PC-3 (cell line): Measurements from ENCODE around the gene SPPL2C. TPM values are rescaled to one million over a fixed set of nuclear protein-coding genes. Genes with fewer than 3 reads are reported as not detected.

Experiments
- ATAC-seq: fragments of 200-7000 bp; cut with Tn5 transposase; 2 replicates; pipeline ENCODE4 v1.9.1; 2020; ENCODE audit warnings: mild to moderate bottlenecking, moderate library complexity
- BruUV-seq: library from RNA; stranded (reverse); fragments of 400-500 nt; replicated peaks from 2 replicates; lab custom pipeline; 2021; lab: Mats Ljungman, UMichigan
- CTCF ChIA-PET: fragments of 300-600 bp; sonication (Branson Sonifier 250); formaldehyde crosslinking; loops from one replicate; lab custom pipeline; 2022; ENCODE audit warnings: antibody characterized with exemption; lab: Charles Lee
- POLR2A ChIA-PET: fragments of 300-600 bp; sonication (Branson Sonifier 250); formaldehyde crosslinking; loops from one replicate; lab custom pipeline; 2022; ENCODE audit warnings: antibody characterized with exemption; ENCODE audit not compliant: unreplicated experiment; lab: Charles Lee
- DNase-seq: peaks from one replicate; pipeline ENCODE4 v3.0.0-alpha.2; 2015
- H2AFZ ChIP-seq: fragments of 300-600 bp; sonication (generic); 2 replicates; pipeline ENCODE4 v1.6.0; 2016; ENCODE audit warnings: antibody characterized with exemption, low read length
- H3F3A ChIP-seq: fragments of 300-600 bp; sonication (generic); one replicate; pipeline ENCODE4 v1.6.0; 2017; ENCODE audit warnings: antibody characterized with exemption, low read length, control low read depth, mild to moderate bottlenecking; ENCODE audit not compliant: unreplicated experiment
- H3K27ac ChIP-seq: fragments of 300-600 bp; sonication (generic); 2 replicates; pipeline ENCODE4 v1.5.1; 2016; ENCODE audit warnings: mild to moderate bottlenecking, low read length
- H3K27me3 ChIP-seq: fragments of 300-600 bp; sonication (generic); 2 replicates; pipeline ENCODE4 v1.6.1; 2016; ENCODE audit warnings: low read length, mixed read lengths
- H3K36me3 ChIP-seq: fragments of 300-600 bp; sonication (generic); 2 replicates; pipeline ENCODE4 v1.6.1; 2016; ENCODE audit warnings: low read depth, mixed run types, low read length, mixed read lengths
- H3K4me1 ChIP-seq: fragments of 300-600 bp; sonication (generic); 2 replicates; pipeline ENCODE4 v1.5.1; 2016; ENCODE audit warnings: low read length; ENCODE audit not compliant: insufficient read depth
- H3K4me2 ChIP-seq: fragments of 300-600 bp; sonication (generic); 2 replicates; pipeline ENCODE4 v1.6.0; 2016; ENCODE audit warnings: low read length
- H3K4me3 ChIP-seq: fragments of 300-600 bp; sonication (generic); 2 replicates; pipeline ENCODE4 v1.5.1; 2016; ENCODE audit warnings: mild to moderate bottlenecking, low read length, mixed read lengths
- H3K79me2 ChIP-seq: fragments of 300-600 bp; sonication (generic); 2 replicates; pipeline ENCODE4 v1.6.1; 2017; ENCODE audit warnings: low read length, mixed read lengths
- H3K9ac ChIP-seq: fragments of 300-600 bp; sonication (generic); 2 replicates; pipeline ENCODE4 v1.6.0; 2016; ENCODE audit warnings: mild to moderate bottlenecking, low read length
- H3K9me2 ChIP-seq: fragments of 300-600 bp; sonication (generic); replicated peaks from 2 replicates; pipeline ENCODE4 v1.6.1; 2016; ENCODE audit warnings: mixed run types, low read length, mixed read lengths
- H3K9me3 ChIP-seq: fragments of 300-600 bp; sonication (generic); 2 replicates; pipeline ENCODE4 v1.6.1; 2016; ENCODE audit warnings: low read length, mixed read lengths
- H4K20me1 ChIP-seq: fragments of 300-600 bp; sonication (generic); 2 replicates; pipeline ENCODE4 v1.6.1; 2016; ENCODE audit warnings: low read length, mixed read lengths
- EZH2 ChIP-seq: fragments of 300-600 bp; sonication (generic); IDR thresholded peaks from one replicate; pipeline ENCODE4 v1.6.1; 2017; ENCODE audit warnings: antibody characterized with exemption, mild to moderate bottlenecking, low read length; ENCODE audit not compliant: unreplicated experiment
- EZH2phosphoT487 ChIP-seq: fragments of 300-600 bp; sonication (generic); IDR thresholded peaks from 2 replicates; pipeline ENCODE4 v1.6.1; 2018; ENCODE audit warnings: mild to moderate bottlenecking, antibody characterized with exemption, low read length, borderline replicate concordance
- intact Hi-C: fragments of 100-400 bp; cut with micrococcal nuclease; formaldehyde crosslinking; loops from 2 replicates; pipeline ENCODE4 v1.9.0; 2023
- total RNA-seq: library from RNA; depleted of rRNA; stranded (reverse); fragments of >200 nt; gene quantifications from 2 replicates; pipeline ENCODE4 v1.2.3, GENCODE V29; 2014
- TF ChIP-seq, protein P1 (sequence below): fragments of 300-600 bp; sonication (generic); conservative IDR thresholded peaks from 2 replicates; pipeline ENCODE4 v1.5.1; 2017; ENCODE audit warnings: antibody characterized with exemption, low read depth, mild to moderate bottlenecking, low read length

SPPL2C gene
- total RNA-seq, 1 experiment from 2014 or later: not detected

DNA sequence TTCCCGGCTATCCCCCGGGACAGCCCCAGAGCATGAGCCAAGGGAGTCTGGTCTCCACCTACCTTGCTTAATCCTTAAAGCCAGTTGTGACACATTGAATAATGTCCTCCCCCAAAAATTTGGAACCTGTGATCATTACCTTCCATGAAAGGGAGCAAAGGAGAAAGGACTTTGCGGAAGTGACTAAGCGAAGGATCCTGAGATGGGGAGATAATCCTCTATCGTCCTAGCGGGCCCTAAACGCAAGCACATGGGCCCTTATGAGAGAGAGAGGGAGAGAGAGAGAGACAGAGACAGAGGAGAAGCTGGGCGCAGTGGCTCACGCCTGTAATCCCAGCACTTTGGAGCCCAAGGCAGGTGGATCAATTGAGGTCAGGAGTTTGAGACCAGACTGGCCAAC lies 9.5 kb downstream of the SPPL2C start:
- no peak overlapping the region for H3K27ac ChIP-seq
- no peaks in the 10 kb centered on the region for H3F3A ChIP-seq
- H3K4me3 ChIP-seq: no peak overlapping the region
- no peak for ATAC-seq
- H3K9ac ChIP-seq: no peak overlapping the region
- intact Hi-C loops: no loop called here
- H3K4me2 ChIP-seq: no peak overlapping the region
- BruUV-seq: no TSS peak
- DNase-seq: no peak
- TF ChIP-seq, protein P1, sequence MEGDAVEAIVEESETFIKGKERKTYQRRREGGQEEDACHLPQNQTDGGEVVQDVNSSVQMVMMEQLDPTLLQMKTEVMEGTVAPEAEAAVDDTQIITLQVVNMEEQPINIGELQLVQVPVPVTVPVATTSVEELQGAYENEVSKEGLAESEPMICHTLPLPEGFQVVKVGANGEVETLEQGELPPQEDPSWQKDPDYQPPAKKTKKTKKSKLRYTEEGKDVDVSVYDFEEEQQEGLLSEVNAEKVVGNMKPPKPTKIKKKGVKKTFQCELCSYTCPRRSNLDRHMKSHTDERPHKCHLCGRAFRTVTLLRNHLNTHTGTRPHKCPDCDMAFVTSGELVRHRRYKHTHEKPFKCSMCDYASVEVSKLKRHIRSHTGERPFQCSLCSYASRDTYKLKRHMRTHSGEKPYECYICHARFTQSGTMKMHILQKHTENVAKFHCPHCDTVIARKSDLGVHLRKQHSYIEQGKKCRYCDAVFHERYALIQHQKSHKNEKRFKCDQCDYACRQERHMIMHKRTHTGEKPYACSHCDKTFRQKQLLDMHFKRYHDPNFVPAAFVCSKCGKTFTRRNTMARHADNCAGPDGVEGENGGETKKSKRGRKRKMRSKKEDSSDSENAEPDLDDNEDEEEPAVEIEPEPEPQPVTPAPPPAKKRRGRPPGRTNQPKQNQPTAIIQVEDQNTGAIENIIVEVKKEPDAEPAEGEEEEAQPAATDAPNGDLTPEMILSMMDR: no peak
- TF ChIP-seq EZH2: no peak
- TF ChIP-seq EZH2phosphoT487: no peak
- H3K4me1 ChIP-seq: no peaks in the 10 kb centered on the region
- ChIA-PET CTCF (no interaction called here), POLR2A (no interaction called here)
- no peaks in the 10 kb centered on the region for H3K9me2 ChIP-seq
- no peaks in the 10 kb centered on the region for H4K20me1 ChIP-seq
- H2AFZ ChIP-seq: no peak overlapping the region
- H3K36me3 ChIP-seq: no peaks in the 10 kb centered on the region
- H3K27me3 ChIP-seq: peaks cover 4% of the 10 kb centered on the region; the same call in 1 of the 2 replicates
- no peaks in the 10 kb centered on the region for H3K9me3 ChIP-seq
- no peaks in the 10 kb centered on the region for H3K79me2 ChIP-seq

- Histone ChIP-seq H3F3A (no peaks in the 10 kb centered on the region), H3K9me3 (no peaks in the 10 kb centered on the region), H3K36me3 (no peaks in the 10 kb centered on the region), H3K4me3 (no peak overlapping the region), H3K79me2 (no peaks in the 10 kb centered on the region), H3K27me3 (peaks cover 7% of the 10 kb centered on the region; the same call in 1 of the 2 replicates), H4K20me1 (no peaks in the 10 kb centered on the region), H3K27ac (no peak overlapping the region), H3K4me1 (no peaks in the 10 kb centered on the region), H3K9me2 (no peaks in the 10 kb centered on the region), H2AFZ (no peak overlapping the region), H3K9ac (no peak overlapping the region), H3K4me2 (no peak overlapping the region)
- ChIA-PET POLR2A (no interaction called here), CTCF (no interaction called here)
- BruUV-seq: no TSS peak
- ATAC-seq (no peak), DNase-seq (peak; percentile 36)
- TF ChIP-seq EZH2 (no peak), EZH2phosphoT487 (no peak)
- TF ChIP-seq, protein P1: no peak
- intact Hi-C loops: no loop called here
Measured at GRCh38 chr17:45855691-45856336, 11.1 kb downstream of the SPPL2C start.

DNA sequence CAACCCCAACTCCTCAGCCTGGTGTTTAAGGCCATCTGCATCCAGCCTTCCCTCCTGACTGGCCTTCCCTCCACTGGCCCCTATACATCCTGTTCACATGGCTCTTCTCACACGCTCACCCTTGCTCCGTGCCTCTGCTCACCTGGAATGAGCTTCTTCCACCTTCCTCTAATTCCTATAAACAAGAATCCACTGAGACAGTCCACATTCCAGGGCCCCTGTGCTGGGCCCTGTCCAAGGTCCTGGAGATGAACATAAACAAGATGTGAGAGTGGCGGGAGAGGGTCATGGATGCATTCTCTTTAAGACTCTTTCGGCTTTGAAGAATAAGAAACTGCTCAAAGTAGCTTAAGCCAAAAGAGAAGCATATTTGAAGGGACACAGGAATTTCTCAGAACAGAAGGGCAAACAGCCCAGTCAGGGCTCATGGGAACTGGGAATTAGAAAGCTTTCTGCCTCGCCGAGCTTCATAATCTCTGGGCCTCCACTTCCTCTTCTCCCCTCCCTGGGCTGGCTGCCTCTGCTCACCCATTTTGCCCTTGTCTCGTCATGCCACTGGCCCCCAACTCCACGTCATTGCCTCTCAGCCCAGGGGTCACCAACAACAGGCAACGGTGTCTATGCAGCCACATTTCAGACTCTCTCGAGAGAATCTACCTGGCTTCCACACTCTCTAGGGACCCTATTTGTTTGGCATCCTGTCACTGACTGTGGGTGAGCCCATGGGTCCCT lies 13.5 kb downstream of the SPPL2C start:
- DNase-seq: peak; percentile 70
- BruUV-seq: no TSS peak
- intact Hi-C loops: no loop called here

More for the DNA sequence above, 13.5 kb downstream of the SPPL2C start:
- H3K27me3 ChIP-seq: peaks cover 30% of the 10 kb centered on the region
- no peak overlapping the region for H3K4me3 ChIP-seq
- no peaks in the 10 kb centered on the region for H3K79me2 ChIP-seq
- TF ChIP-seq EZH2 (no peak), EZH2phosphoT487 (no peak)
- TF ChIP-seq, protein P1: no peak
- no peaks in the 10 kb centered on the region for H3F3A ChIP-seq
- no peak overlapping the region for H2AFZ ChIP-seq
- no peak overlapping the region for H3K4me2 ChIP-seq
- no peaks in the 10 kb centered on the region for H3K9me2 ChIP-seq
- H3K9me3 ChIP-seq: no peaks in the 10 kb centered on the region
- H3K36me3 ChIP-seq: no peaks in the 10 kb centered on the region
- peak; percentile 48; the same call in 1 of the 2 replicates for ATAC-seq
- no peaks in the 10 kb centered on the region for H3K4me1 ChIP-seq
- CTCF ChIA-PET: interaction anchor here (1.3 kb wide), 1 partner anchor 218 kb away, joined by 3 read pairs; no protein-coding TSS in a partner anchor
- no peak overlapping the region for H3K27ac ChIP-seq
- no peaks in the 10 kb centered on the region for H4K20me1 ChIP-seq
- POLR2A ChIA-PET: no interaction called here
- H3K9ac ChIP-seq: no peak overlapping the region
